ENCODE data around the gene SCFD2.
"Not testable (repeated sequence)": the region's sequence is repeated elsewhere in the genome, so short reads cannot be mapped to it uniquely, and the experiment has no call there.

The SCFD2 gene

GRCh38 chr4:53005808-53006207 lies 360.1 kb downstream of the SCFD2 start:
- DNase-seq, result no peak

- DNase-seq, result no peak
Observed at GRCh38 chr4:53005149-53005546, 360.7 kb downstream of the SCFD2 start.

- no peak for DNase-seq
Observed at GRCh38 chr4:53004497-53005148, 361.2 kb downstream of the SCFD2 start.

- no peak for DNase-seq
Observed at GRCh38 chr4:53003959-53004358, 361.9 kb downstream of the SCFD2 start.

DNA sequence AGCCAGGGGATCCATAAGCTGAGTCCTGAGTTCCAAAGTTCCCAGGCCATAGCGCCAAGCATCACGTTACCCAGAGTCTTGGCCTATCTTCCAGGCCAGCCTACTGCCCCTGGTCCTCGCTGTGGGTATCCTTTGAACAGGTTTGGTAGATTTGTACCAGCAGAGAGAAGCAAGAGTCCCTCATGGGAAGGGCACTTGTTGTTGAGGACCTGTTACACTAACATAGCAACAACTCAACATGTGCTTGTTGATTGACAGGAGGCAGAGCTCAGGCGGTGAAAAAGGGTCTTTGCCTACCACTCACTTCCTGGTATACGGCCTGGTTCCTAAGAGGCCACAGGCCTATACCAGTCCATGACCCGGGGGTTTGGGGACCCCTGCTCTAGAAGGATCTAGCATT lies 365.3 kb downstream of the SCFD2 start:
- no peak for DNase-seq

DNA sequence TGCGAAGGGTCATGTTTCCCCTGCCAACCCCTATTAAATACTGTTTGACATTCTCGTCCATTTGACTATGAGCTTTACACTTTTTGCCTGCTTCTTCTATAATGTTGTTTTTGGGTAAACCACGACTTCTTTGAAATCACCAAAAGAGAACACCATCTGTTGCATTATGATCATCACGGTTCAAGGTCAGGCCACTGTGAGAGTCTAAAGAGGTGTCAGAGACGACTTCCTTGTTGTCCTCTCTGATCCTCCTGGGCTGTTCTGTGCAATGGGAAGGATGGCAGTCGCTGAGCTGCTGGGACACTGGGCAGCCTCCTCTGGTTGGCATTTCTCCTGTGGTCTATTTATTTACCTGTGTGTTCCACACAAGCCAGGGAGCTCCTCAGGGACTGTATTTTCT lies 366.2 kb downstream of the SCFD2 start:
- DNase-seq, result no peak

GRCh38 chr4:52998413-52998812 lies 367.4 kb downstream of the SCFD2 start:
- no peak for DNase-seq

DNA sequence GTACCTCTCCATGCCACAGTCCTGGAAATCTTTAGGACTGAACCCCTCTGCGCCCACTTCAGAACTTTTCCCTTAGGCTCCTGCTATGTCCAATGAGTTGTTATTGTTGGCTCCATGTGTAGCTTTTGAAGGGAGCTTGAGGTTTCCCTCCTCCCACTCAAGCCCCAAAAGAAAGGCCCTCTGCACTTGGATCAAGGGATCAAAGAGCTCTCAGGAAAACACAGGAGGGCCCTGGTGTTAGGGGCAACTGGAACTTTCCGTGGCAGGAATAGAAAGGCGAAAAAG lies 368.8 kb downstream of the SCFD2 start:
- DNase-seq, result no peak

- DNase-seq, result no peak
Observed at GRCh38 chr4:52996261-52997131, 369.4 kb downstream of the SCFD2 start.

GRCh38 chr4:52995360-52996030 lies 370.4 kb downstream of the SCFD2 start:
- DNase-seq, result no peak

DNA sequence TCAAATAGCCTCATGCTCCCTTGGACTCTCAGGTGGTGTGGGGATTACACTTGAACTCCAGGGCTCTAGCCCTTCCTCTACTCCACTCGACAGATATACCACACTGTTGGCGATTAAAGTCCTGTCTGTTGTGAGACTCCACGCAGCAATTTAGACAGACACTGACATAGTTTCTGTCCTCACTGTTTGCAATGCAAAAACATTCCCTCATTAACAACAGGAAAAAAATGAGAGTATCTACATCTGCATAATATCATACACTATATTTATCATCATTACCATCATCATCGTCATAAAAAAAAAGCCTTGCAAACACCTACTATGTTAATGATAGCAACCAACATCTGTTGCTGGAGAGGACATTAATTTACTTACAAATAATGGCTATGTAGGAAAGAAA lies 371.3 kb downstream of the SCFD2 start:
- no peak for DNase-seq

GRCh38 chr4:52993771-52994170 lies 372.1 kb downstream of the SCFD2 start:
- DNase-seq, result no peak

DNA sequence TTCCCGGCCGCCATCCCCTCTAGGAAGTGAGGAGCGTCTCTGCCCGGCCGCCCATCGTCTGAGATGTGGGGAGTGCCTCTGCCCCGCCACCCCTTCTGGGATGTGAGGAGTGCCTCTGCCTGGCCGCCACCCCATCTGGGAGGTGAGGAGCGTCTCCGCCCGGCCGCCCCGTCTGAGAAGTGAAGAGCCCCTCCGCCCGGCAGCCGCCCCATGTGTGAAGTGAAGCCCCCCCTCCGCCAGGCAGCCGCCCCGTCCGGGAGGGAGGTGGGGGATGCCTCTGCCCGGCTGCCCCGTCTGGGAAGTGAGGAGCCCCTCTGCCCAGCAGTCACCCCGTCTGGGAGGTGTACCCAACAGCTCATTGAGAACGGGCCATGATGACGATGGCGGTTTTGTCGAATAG lies 373.3 kb downstream of the SCFD2 start:
- not testable (repeated sequence) for DNase-seq

GRCh38 chr4:52991472-52991871 lies 374.4 kb downstream of the SCFD2 start:
- DNase-seq, result no peak

GRCh38 chr4:52990706-52991105 lies 375.2 kb downstream of the SCFD2 start:
- no peak for DNase-seq

DNA sequence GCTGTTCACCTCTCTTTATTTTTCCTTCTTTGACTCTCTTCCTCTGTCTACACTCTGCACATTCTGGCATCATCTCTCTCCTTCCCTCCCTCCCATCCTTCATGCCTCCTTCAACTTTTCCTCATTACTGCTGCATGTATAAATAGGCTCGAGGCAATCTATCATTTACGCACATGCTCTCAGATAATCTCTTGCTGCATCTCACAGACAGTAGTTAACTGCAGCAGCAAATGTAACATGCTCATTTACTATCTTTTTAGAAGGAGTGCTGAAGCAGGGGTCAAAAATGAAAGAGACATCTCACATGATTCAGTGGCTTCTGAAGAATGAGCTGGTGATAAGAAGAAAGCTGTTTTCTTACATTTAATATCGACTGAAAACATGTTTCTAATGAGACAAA lies 376.0 kb downstream of the SCFD2 start:
- no peak for DNase-seq

DNA sequence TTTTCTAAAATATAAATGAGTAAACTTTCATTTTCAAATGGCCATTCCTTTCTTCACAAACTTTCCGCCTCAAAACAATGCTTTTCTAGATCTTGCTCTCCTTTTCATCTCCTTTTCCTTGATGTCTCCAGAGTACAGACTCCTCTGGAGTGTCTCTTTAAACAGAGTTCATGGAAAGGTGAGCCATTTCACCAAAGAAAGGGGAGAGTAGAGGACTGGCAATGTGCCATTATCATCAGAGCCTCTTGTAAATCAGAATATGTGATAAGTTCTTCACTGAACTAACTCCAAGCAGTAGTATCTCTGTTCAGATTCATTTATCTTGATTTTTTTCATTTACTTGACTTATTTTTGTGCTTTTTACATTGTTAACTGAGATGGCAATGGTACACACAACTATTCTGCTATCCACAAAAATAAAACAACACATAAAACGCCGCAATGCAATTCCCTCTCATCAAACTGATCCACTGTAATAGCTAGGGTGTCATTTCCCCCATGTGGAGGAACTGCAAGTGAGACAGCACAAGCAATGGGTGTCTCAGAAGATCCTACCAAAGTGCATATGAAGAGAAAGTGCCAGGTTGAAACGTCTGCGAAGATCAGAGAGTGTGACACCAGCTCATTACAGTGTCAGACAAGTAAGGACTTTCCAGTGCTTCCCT lies 378.3 kb downstream of the SCFD2 start:
- DNase-seq, result no peak

DNA sequence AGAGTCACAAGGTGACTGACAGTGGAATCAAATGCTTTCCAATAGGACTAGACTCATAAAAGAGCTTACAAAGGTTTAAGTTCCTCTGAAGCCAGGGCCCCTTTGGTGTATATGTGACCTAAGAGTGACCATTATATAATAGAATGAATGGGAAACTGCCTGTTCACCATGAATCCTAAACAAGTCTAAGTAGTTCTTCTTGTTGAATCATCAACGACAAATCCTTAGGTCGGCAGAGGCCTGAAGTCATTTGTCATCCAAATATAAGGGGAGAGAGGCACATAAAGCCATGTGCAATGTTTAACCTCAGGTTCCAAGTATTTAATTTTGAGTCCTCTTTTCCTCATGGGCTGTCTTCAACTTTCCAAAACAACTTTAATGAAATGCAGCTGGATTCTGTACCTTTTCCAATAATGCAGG lies 381.4 kb downstream of the SCFD2 start:
- no peak for DNase-seq

GRCh38 chr4:52983563-52984303 lies 382.1 kb downstream of the SCFD2 start:
- DNase-seq, result no peak

DNA sequence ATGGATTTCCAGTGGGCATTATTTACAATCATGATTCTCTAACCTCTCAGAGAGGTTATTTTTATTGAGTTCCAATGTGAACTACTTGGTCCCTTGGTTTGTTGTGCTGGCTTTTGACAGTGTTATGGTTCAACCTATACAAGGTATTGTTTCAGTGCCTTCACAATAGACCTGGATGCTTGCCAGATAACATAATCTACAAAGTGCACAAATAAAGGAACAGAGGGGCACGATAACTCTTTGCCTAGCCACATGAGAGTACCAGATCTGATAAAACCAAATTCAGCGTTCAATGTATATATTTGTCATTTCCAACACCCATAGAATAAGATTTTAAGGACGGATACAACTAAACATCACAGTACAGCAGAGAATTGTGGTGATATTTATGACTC lies 382.9 kb downstream of the SCFD2 start:
- DNase-seq, result no peak

DNA sequence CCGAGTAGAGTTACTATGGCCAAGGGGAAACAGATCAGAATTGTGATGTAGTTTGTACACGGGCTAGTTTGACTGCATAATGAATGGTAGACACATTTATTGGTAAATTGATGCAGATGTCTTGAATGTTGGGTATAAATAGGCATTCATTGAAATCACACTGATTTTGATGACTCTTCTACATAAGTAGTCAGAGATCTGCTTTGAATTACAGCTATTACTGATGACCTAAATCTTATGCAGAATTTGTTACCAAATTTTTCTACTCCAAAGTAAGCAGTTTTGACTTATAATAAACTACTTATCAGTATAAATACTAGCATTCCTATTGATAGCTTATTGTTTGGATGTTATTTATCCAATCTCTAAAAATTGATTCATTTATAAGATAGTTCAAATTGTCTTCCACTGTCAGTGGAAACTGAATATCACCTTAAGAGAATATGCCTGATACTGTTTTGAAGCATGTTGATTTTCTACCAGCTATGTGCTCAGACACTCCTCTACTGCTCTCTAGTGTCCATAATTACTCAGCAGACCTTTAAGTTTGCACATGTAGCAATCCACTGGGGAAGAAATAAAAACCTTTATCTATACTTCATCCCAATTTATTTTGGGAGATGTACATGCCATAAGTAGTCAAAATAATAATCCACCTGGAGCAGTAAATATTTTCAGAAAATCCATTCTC lies 383.5 kb downstream of the SCFD2 start:
- DNase-seq, result no peak
